Tongue (tissue), 2 donors: ENCODE measurements around the gene CARS1. TPM values are rescaled to one million over a fixed set of nuclear protein-coding genes. Genes with fewer than 3 reads are reported as not detected.

Source experiments
- DNase-seq: peaks from one replicate; pipeline ENCODE4 v3.0.0-alpha.2; 2015
- total RNA-seq: library from RNA; depleted of rRNA; stranded (reverse); fragments of >200 nt; gene quantifications from one replicate; pipeline ENCODE4 v1.2.3, GENCODE V29; 2014

The CARS1 gene
- total RNA-seq, 1 donor from 2014 or later = 33.7 TPM

GRCh38 chr11:3007404-3008010 is 49.7 kb downstream of the CARS1 start:
- DNase-seq = no peak

GRCh38 chr11:3006505-3007260 is 50.5 kb downstream of the CARS1 start:
- no peak for DNase-seq

- DNase-seq = no peak
These were observed 52.7 kb downstream of the CARS1 start for GRCh38 chr11:3004481-3004880.

- DNase-seq = no peak
These were observed 53.6 kb downstream of the CARS1 start for GRCh38 chr11:3003396-3004231.

GRCh38 chr11:3002871-3003270 is 54.4 kb downstream of the CARS1 start:
- no peak for DNase-seq

- no peak for DNase-seq
These were observed 54.8 kb downstream of the CARS1 start for GRCh38 chr11:3002351-3002861.

- peak; percentile 47 for DNase-seq
These were observed 55.7 kb downstream of the CARS1 start for GRCh38 chr11:3001496-3001895.

GRCh38 chr11:3000032-3000961 is 56.9 kb downstream of the CARS1 start:
- peak; percentile 88 for DNase-seq

GRCh38 chr11:2999464-2999998 is 57.7 kb downstream of the CARS1 start:
- DNase-seq = no peak

- DNase-seq = no peak
These were observed 59.0 kb downstream of the CARS1 start for GRCh38 chr11:2998073-2998850.

- no peak for DNase-seq
These were observed 59.8 kb downstream of the CARS1 start for GRCh38 chr11:2997406-2997805.

- no peak for DNase-seq
These were observed 60.2 kb downstream of the CARS1 start for GRCh38 chr11:2996976-2997375.

GRCh38 chr11:2995893-2996554 is 61.2 kb downstream of the CARS1 start:
- no peak for DNase-seq

GRCh38 chr11:2995031-2995561 is 62.1 kb downstream of the CARS1 start:
- no peak for DNase-seq

GRCh38 chr11:2994336-2994730 is 62.9 kb downstream of the CARS1 start:
- DNase-seq = no peak

GRCh38 chr11:2992997-2993325 is 64.3 kb downstream of the CARS1 start:
- no peak for DNase-seq

GRCh38 chr11:2992234-2992996 is 64.8 kb downstream of the CARS1 start, which contains the start of gene NAP1L4:
NAP1L4 (minus strand) TSS chr11:2992329; CDS start chr11:2979220, 13,109 bp downstream.
- peak; percentile 99 for DNase-seq

- no peak for DNase-seq
These were observed 65.6 kb downstream of the CARS1 start for GRCh38 chr11:2991452-2992233.
